ENCODE data around the gene DENND1B.

DENND1B gene

DNA sequence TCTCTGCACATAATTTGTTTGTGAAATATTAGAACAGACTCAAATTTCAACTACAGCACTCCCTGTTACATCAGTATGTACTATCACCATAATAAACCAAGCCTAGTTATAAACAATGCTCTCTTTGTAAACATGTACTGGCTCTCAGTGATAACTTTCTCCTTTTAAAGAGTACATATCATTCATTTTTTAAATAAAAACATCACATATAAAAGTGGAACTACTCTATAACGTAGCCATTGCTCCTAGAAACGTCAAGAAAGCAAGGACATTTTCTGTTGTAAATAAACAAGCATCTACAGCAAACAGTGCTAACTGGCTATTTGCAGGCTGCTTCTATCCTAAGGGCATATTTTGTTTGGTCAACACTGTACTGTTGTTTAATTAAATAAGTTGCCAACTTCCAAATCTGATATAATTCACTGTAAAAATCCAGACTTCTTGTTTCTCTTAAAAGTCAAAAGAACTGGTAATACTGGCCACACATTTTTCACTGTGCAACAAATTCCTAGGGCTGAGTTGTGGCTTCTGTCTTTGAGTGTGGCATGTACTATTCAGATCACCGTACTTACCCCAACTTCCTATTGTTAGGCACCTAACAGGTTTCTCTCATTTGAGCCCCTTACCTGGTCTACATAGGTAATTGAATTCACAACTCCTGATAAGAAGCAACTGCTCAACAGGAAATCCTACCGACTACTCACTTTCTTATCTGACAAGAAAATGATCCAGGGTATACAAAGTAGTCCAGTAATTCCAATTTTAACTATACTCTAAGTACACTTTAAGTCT is 111.9 kb downstream of the DENND1B start:
- DNase-seq, result no peak
- no peak overlapping the region for H3K4me2 ChIP-seq (ENCODE audit: insufficient read depth, low read length)
- H3K36me3 ChIP-seq (ENCODE audit: insufficient read depth, low read length), result peaks cover 3% of the 10 kb centered on the region
- no peak overlapping the region for H3K4me3 ChIP-seq (ENCODE audit: low read depth in 1 of 2, low read length in 2 of 2)
- no peak for ATAC-seq (ENCODE audit: insufficient read depth, low read depth)
- peaks cover 6% of the 10 kb centered on the region; the same call in 1 of the 2 replicates for H3K4me1 ChIP-seq (ENCODE audit: insufficient read depth, low read length)
- no peaks in the 10 kb centered on the region for H3K79me2 ChIP-seq (ENCODE audit: insufficient read depth, low read length)
- no peaks in the 10 kb centered on the region for H4K20me1 ChIP-seq (ENCODE audit: insufficient read depth, low read length)
- H3K9ac ChIP-seq (ENCODE audit: low read depth, low read length), result no peak overlapping the region
- H3K27ac ChIP-seq (ENCODE audit: low read length), result no peak overlapping the region
- H2AFZ ChIP-seq (ENCODE audit: low read depth, low read length), result no peak overlapping the region
- no peaks in the 10 kb centered on the region for H3K27me3 ChIP-seq (ENCODE audit: insufficient read depth, low read length, poor library complexity)
- no peaks in the 10 kb centered on the region for H3K9me3 ChIP-seq (ENCODE audit: insufficient read depth, low read length, severe bottlenecking)
- no peak for TF ChIP-seq EZH2 (IDR thresholded peaks at IDR 0.05; ENCODE audit: borderline replicate concordance, low read depth, low read length, severe bottlenecking)
- TF ChIP-seq, protein P1, sequence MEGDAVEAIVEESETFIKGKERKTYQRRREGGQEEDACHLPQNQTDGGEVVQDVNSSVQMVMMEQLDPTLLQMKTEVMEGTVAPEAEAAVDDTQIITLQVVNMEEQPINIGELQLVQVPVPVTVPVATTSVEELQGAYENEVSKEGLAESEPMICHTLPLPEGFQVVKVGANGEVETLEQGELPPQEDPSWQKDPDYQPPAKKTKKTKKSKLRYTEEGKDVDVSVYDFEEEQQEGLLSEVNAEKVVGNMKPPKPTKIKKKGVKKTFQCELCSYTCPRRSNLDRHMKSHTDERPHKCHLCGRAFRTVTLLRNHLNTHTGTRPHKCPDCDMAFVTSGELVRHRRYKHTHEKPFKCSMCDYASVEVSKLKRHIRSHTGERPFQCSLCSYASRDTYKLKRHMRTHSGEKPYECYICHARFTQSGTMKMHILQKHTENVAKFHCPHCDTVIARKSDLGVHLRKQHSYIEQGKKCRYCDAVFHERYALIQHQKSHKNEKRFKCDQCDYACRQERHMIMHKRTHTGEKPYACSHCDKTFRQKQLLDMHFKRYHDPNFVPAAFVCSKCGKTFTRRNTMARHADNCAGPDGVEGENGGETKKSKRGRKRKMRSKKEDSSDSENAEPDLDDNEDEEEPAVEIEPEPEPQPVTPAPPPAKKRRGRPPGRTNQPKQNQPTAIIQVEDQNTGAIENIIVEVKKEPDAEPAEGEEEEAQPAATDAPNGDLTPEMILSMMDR (IDR thresholded peaks at IDR 0.05; ENCODE audit: borderline replicate concordance, extremely low read depth, low read length, poor library complexity, severe bottlenecking), result no peak

DNA sequence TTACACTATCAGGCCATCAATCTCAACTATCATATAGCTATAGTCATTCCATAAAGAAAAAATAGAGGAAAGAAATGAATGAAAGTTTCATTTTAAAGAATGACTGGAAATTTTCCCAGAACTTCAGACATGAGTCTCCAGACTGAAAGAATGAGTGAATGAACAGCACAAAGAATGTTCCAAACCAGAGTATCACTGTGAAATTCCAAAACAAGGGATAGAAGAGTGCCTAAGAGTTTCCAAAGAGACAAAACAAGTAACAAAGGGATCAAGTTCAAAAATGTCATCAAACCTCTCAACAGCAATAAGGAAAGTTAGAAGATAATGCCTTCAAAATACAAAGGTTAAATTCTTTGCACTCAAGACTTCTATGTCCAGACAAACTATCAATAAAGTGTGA is 114.9 kb downstream of the DENND1B start:
- Histone ChIP-seq H3K9me3 (ENCODE audit: insufficient read depth, low read length, severe bottlenecking) (no peaks in the 10 kb centered on the region), H3K4me2 (ENCODE audit: insufficient read depth, low read length) (no peak overlapping the region), H3K36me3 (ENCODE audit: insufficient read depth, low read length) (peaks cover 6% of the 10 kb centered on the region; the same call in 1 of the 2 replicates), H3K27ac (ENCODE audit: low read length) (no peak overlapping the region), H3K4me1 (ENCODE audit: insufficient read depth, low read length) (peaks cover 6% of the 10 kb centered on the region; the same call in 1 of the 2 replicates), H2AFZ (ENCODE audit: low read depth, low read length) (no peak overlapping the region), H3K9ac (ENCODE audit: low read depth, low read length) (no peak overlapping the region), H4K20me1 (ENCODE audit: insufficient read depth, low read length) (no peaks in the 10 kb centered on the region), H3K79me2 (ENCODE audit: insufficient read depth, low read length) (no peaks in the 10 kb centered on the region), H3K4me3 (ENCODE audit: low read depth in 1 of 2, low read length in 2 of 2) (no peak overlapping the region), H3K27me3 (ENCODE audit: insufficient read depth, low read length, poor library complexity) (no peaks in the 10 kb centered on the region)
- TF ChIP-seq EZH2 (IDR thresholded peaks at IDR 0.05; ENCODE audit: borderline replicate concordance, low read depth, low read length, severe bottlenecking), result no peak
- TF ChIP-seq, protein P1 (IDR thresholded peaks at IDR 0.05; ENCODE audit: borderline replicate concordance, extremely low read depth, low read length, poor library complexity, severe bottlenecking), result no peak
- no peak for ATAC-seq (ENCODE audit: insufficient read depth, low read depth)
- DNase-seq, result no peak

DNA sequence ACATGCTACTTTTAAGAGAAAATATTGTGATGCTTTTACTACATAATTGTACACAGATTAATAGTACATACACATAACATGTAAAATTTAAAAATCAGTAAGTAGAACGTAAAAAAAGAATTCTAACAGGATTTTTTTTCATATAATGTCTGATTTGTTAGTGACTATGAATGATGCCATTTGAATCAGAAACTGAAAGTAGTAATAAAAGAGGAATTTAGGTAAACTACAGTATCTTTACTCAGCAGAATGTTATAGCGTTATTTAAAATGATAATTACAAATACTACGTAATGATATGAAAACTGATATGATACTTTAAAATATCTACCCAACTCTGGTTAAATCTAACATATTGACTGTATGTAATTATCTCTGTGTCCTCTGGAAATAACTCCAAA is 116.1 kb downstream of the DENND1B start:
- no peaks in the 10 kb centered on the region for H3K9me3 ChIP-seq (ENCODE audit: insufficient read depth, low read length, severe bottlenecking)
- H3K27ac ChIP-seq (ENCODE audit: low read length), result no peak overlapping the region
- TF ChIP-seq EZH2 (IDR thresholded peaks at IDR 0.05; ENCODE audit: borderline replicate concordance, low read depth, low read length, severe bottlenecking), result no peak
- TF ChIP-seq, protein P1 (IDR thresholded peaks at IDR 0.05; ENCODE audit: borderline replicate concordance, extremely low read depth, low read length, poor library complexity, severe bottlenecking), result no peak
- H3K4me3 ChIP-seq (ENCODE audit: low read depth in 1 of 2, low read length in 2 of 2), result no peak overlapping the region
- no peak overlapping the region for H2AFZ ChIP-seq (ENCODE audit: low read depth, low read length)
- no peaks in the 10 kb centered on the region for H3K27me3 ChIP-seq (ENCODE audit: insufficient read depth, low read length, poor library complexity)
- no peak overlapping the region for H3K4me2 ChIP-seq (ENCODE audit: insufficient read depth, low read length)
- peaks cover 6% of the 10 kb centered on the region; the same call in 1 of the 2 replicates for H3K36me3 ChIP-seq (ENCODE audit: insufficient read depth, low read length)
- no peaks in the 10 kb centered on the region for H4K20me1 ChIP-seq (ENCODE audit: insufficient read depth, low read length)
- no peak for ATAC-seq (ENCODE audit: insufficient read depth, low read depth)
- no peak for DNase-seq
- H3K9ac ChIP-seq (ENCODE audit: low read depth, low read length), result no peak overlapping the region
- no peaks in the 10 kb centered on the region for H3K79me2 ChIP-seq (ENCODE audit: insufficient read depth, low read length)
- H3K4me1 ChIP-seq (ENCODE audit: insufficient read depth, low read length), result peaks cover 6% of the 10 kb centered on the region; the same call in 1 of the 2 replicates
